ENCODE results near the gene IKZF5.

GRCh38 chr10:123018531-123018930, 9.9 kb upstream of the IKZF5 start:
- TF ChIP-seq CTCF (IDR thresholded peaks at IDR 0.05) (no peak), EP300 (IDR thresholded peaks at IDR 0.05; ENCODE audit: low read depth) (no peak), POLR2A (IDR thresholded peaks at IDR 0.05) (no peak), POLR2AphosphoS5 (IDR thresholded peaks at IDR 0.05) (no peak)

Data from transverse colon (tissue), 4 donors.